ENCODE data around the gene MAP4K5.

GRCh38 chr14:50377550-50378085 lies 154.8 kb downstream of the MAP4K5 start:
- TF ChIP-seq POLR2A (IDR thresholded peaks at IDR 0.05) (no peak), CTCF (IDR thresholded peaks at IDR 0.05 in 8 of 11, conservative IDR thresholded peaks at IDR 0.05 in 3 of 11) (no peak), POLR2AphosphoS5 (IDR thresholded peaks at IDR 0.05) (no peak)

Measured in spleen (tissue), 7 donors.